GM18517 (cell line): Measurements from ENCODE around the gene METTL16.
A peak's percentile ranks its signal among the peaks of the same experiment; 100 is the strongest.

Experiments
- ATAC-seq: cut with Tn5 transposase; IDR thresholded peaks from one replicate; pipeline ENCODE4 v1.9.1; 2021; ENCODE audit warnings: mild to moderate bottlenecking, moderate library complexity; ENCODE audit not compliant: unreplicated experiment

The METTL16 gene

GRCh38 chr17:2397247-2398171, 114.2 kb downstream of the METTL16 start:
- no peak for ATAC-seq

GRCh38 chr17:2396568-2397246, 115.0 kb downstream of the METTL16 start:
- ATAC-seq: no peak

- no peak for ATAC-seq
Measured at GRCh38 chr17:2396192-2396567, 115.5 kb downstream of the METTL16 start.

- no peak for ATAC-seq
Measured at GRCh38 chr17:2395258-2396181, 116.2 kb downstream of the METTL16 start.

GRCh38 chr17:2394775-2395201, 116.9 kb downstream of the METTL16 start:
- ATAC-seq: no peak

GRCh38 chr17:2393954-2394749, 117.5 kb downstream of the METTL16 start:
- no peak for ATAC-seq

GRCh38 chr17:2393174-2393953, 118.3 kb downstream of the METTL16 start:
- peak; percentile 28 for ATAC-seq

GRCh38 chr17:2392252-2393173, 119.2 kb downstream of the METTL16 start:
- ATAC-seq: peak; percentile 57

- ATAC-seq: no peak
Measured at GRCh38 chr17:2391597-2392251, 120.0 kb downstream of the METTL16 start.

- no peak for ATAC-seq
Measured at GRCh38 chr17:2390199-2390836, 121.4 kb downstream of the METTL16 start.

GRCh38 chr17:2388683-2389055, 123.0 kb downstream of the METTL16 start:
- ATAC-seq: no peak

GRCh38 chr17:2388020-2388682, 123.5 kb downstream of the METTL16 start:
- no peak for ATAC-seq

- ATAC-seq: no peak
Measured at GRCh38 chr17:2387086-2388019, 124.3 kb downstream of the METTL16 start.

- no peak for ATAC-seq
Measured at GRCh38 chr17:2386400-2387085, 125.1 kb downstream of the METTL16 start.
